ENCODE measurements around the gene PSMD6. TPM values are rescaled to one million over a fixed set of nuclear protein-coding genes. Genes with fewer than 3 reads are reported as not detected.

PSMD6 gene
- total RNA-seq, 4 donors from 2014 or later, result 18.3 to 66.6 (median 47.8) TPM

DNA sequence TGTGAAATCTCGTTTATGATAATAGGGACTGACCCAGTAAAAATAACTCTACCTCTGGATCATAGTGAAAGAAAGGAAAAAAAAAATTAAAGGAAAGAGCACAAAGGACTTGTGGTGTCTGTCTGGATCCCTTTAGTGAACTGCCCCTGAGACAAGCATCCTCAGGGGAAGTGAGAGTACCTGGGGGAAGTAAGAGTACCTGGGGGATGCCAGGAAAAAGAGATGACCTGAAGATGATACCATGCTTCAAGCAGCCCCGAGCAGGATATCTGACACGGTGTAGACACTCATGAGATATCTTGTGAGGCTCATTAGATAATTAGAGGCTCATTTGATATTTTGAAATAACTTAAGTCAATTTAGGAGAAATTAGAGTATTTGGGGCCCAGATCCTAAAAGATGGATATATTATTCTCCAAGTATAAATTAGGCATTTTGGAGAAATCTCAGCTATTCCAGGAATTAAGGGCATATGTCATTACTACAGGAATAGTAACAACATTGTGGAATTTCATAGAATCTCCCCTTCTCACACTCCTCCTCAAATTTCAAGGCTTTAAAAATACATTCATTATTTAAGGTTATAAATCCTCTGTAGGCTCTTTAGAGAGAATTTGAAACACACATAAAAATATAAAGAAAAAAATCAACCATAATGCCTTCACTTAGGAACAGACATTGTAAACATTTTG, 36.3 kb upstream of the PSMD6 start:
- no peak for DNase-seq
- H3K27me3 ChIP-seq, result no peaks in the 10 kb centered on the region
- H3K36me3 ChIP-seq, result no peaks in the 10 kb centered on the region
- no peak overlapping the region for H3K27ac ChIP-seq
- H3K4me1 ChIP-seq, result peaks cover 0 to 1% (median 0%) of the 10 kb centered on the region in 4 donors
- TF ChIP-seq EP300 (IDR thresholded peaks at IDR 0.05; ENCODE audit: low read depth), result no peak
- TF ChIP-seq, protein P1, sequence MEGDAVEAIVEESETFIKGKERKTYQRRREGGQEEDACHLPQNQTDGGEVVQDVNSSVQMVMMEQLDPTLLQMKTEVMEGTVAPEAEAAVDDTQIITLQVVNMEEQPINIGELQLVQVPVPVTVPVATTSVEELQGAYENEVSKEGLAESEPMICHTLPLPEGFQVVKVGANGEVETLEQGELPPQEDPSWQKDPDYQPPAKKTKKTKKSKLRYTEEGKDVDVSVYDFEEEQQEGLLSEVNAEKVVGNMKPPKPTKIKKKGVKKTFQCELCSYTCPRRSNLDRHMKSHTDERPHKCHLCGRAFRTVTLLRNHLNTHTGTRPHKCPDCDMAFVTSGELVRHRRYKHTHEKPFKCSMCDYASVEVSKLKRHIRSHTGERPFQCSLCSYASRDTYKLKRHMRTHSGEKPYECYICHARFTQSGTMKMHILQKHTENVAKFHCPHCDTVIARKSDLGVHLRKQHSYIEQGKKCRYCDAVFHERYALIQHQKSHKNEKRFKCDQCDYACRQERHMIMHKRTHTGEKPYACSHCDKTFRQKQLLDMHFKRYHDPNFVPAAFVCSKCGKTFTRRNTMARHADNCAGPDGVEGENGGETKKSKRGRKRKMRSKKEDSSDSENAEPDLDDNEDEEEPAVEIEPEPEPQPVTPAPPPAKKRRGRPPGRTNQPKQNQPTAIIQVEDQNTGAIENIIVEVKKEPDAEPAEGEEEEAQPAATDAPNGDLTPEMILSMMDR (IDR thresholded peaks at IDR 0.05), result no peak
- no peak for TF ChIP-seq POLR2AphosphoS5 (IDR thresholded peaks at IDR 0.05)
- no peak for TF ChIP-seq POLR2A (IDR thresholded peaks at IDR 0.05)
- H3K9me3 ChIP-seq, result no peaks in the 10 kb centered on the region
- in situ Hi-C loops (cut with MboI; ENCODE audit: low pct_ligation_motif_present in 1 of 4, low pct_unique_long_range_greater_than_20kb in 1 of 4, low sequenced_read_pairs in 3 of 4) (no loop called here), intact Hi-C loops (cut with DNase I; ENCODE audit: low total_unique reads) (no loop called here)
- H3K4me3 ChIP-seq, result no peak overlapping the region
- 83% methylated on average over 3 of the region's 3 CpGs for WGBS, 2 donors (ENCODE audit: low coverage in 1 of 2)

DNA sequence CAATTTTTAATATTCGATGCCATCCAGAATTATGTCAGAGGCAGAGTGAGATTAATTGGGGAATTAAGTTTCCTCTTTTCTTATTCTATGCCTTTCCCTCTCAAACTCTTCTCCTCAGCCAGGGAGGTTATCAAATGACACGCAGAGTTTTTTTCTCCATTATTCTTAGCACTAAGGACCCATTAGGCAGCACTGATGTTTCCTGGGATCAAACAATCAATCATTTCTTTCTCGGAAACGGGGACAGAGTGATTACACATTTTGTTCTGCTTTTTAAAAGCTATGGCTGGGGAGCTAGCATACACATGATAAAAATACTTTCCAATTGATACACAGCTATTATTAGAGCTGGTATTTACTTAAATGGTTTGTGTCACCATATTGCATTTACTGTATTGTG, 35.3 kb upstream of the PSMD6 start:
- in situ Hi-C loops (cut with MboI; ENCODE audit: low pct_ligation_motif_present in 1 of 4, low pct_unique_long_range_greater_than_20kb in 1 of 4, low sequenced_read_pairs in 3 of 4), result no loop called here
- intact Hi-C loops (cut with DNase I; ENCODE audit: low total_unique reads), result no loop called here
- DNase-seq, result no peak

DNA sequence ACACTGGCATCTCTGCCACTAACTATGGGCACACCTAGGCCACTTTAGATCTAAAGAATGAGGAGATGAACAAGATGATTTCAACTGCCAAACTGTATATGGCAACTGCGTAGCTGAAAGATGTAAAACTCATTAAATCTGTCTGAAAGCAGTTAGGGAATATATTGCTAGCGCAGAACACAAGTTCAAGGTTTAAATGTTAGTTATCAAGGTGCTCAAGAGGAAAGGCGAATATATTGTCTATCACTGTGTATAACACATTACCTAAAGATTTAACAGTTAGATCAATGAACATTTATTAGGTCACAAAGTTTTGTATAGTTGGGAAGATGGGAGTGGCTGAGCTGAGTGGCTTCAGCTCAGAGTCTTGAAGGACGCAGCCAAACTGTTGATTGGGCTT, 33.9 kb upstream of the PSMD6 start:
- no peak overlapping the region for H3K4me3 ChIP-seq
- H3K27me3 ChIP-seq, result no peaks in the 10 kb centered on the region
- H3K9me3 ChIP-seq, result no peaks in the 10 kb centered on the region
- H3K36me3 ChIP-seq, result no peaks in the 10 kb centered on the region
- H3K4me1 ChIP-seq, result peaks cover 0 to 3% (median 0%) of the 10 kb centered on the region in 4 donors
- in situ Hi-C loops (cut with MboI; ENCODE audit: low pct_ligation_motif_present in 1 of 4, low pct_unique_long_range_greater_than_20kb in 1 of 4, low sequenced_read_pairs in 3 of 4) (no loop called here), intact Hi-C loops (cut with DNase I; ENCODE audit: low total_unique reads) (no loop called here)
- no peak for TF ChIP-seq POLR2A (IDR thresholded peaks at IDR 0.05)
- no peak for TF ChIP-seq EP300 (IDR thresholded peaks at IDR 0.05; ENCODE audit: low read depth)
- TF ChIP-seq, protein P1 (IDR thresholded peaks at IDR 0.05), result no peak
- no peak for TF ChIP-seq POLR2AphosphoS5 (IDR thresholded peaks at IDR 0.05)
- H3K27ac ChIP-seq, result no peak overlapping the region
- 91 to 94% methylated on average over 3 to 4 of the region's 4 CpGs for WGBS, 2 donors (ENCODE audit: low coverage in 1 of 2)
- DNase-seq, result no peak

More for the DNA sequence above, 35.3 kb upstream of the PSMD6 start:
- TF ChIP-seq, protein P1 (IDR thresholded peaks at IDR 0.05), result no peak
- no peak for TF ChIP-seq POLR2AphosphoS5 (IDR thresholded peaks at IDR 0.05)
- TF ChIP-seq POLR2A (IDR thresholded peaks at IDR 0.05), result no peak
- no peak for TF ChIP-seq EP300 (IDR thresholded peaks at IDR 0.05; ENCODE audit: low read depth)
- 55 to 64% methylated on average over 4 of the region's 4 CpGs for WGBS, 2 donors (ENCODE audit: low coverage in 1 of 2)
- Histone ChIP-seq H3K4me1 (peaks cover 0 to 3% (median 0%) of the 10 kb centered on the region in 4 donors), H3K27me3 (no peaks in the 10 kb centered on the region), H3K4me3 (no peak overlapping the region), H3K9me3 (no peaks in the 10 kb centered on the region), H3K27ac (no peak overlapping the region), H3K36me3 (no peaks in the 10 kb centered on the region)

DNA sequence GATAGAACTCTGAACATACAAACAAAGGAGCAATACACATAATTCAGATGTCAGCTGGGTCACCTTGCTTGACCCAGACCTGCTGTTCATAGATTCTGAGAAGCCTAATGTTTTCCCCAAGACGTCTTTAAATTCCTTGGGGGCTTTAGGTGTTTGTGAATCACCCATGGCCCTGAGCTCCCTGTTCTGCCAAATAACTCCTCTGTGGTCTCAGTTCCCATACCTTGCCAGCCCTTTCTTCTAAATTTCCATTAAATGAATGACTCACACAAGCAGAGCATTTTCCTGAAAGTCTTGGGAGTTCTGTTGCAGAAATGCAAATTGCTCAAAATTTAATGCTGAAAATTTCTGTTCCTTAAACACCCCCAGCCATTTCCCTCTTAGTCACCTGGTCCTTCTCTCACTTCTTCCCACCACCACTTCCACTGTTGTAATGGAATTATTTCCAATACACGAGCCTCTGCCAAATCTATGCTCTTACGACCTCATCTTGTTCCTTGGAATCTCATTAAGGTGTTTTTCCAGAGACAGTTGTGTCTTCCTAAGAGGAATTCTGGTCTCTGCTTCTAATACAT, 33.4 kb upstream of the PSMD6 start:
- no peak overlapping the region for H3K4me3 ChIP-seq
- H3K27me3 ChIP-seq, result no peaks in the 10 kb centered on the region
- H3K36me3 ChIP-seq, result no peaks in the 10 kb centered on the region
- in situ Hi-C loops (cut with MboI; ENCODE audit: low pct_ligation_motif_present in 1 of 4, low pct_unique_long_range_greater_than_20kb in 1 of 4, low sequenced_read_pairs in 3 of 4) (no loop called here), intact Hi-C loops (cut with DNase I; ENCODE audit: low total_unique reads) (no loop called here)
- no peaks in the 10 kb centered on the region for H3K9me3 ChIP-seq
- H3K27ac ChIP-seq, result no peak overlapping the region
- DNase-seq, result no peak
- H3K4me1 ChIP-seq, result peaks cover 0 to 3% (median 0%) of the 10 kb centered on the region in 4 donors
- 64 to 79% methylated on average over 2 to 3 of the region's 3 CpGs for WGBS, 2 donors (ENCODE audit: low coverage in 1 of 2)
- TF ChIP-seq POLR2A (IDR thresholded peaks at IDR 0.05) (no peak), POLR2AphosphoS5 (IDR thresholded peaks at IDR 0.05) (no peak), EP300 (IDR thresholded peaks at IDR 0.05; ENCODE audit: low read depth) (no peak)
